Right hindlimb (tissue), 1 donor: ENCODE results near the gene NENF.
"Not testable (repeated sequence)": the region's sequence is repeated elsewhere in the genome, so short reads cannot be mapped to it uniquely, and the experiment has no call there.

Source experiments
- DNase-seq: peaks from one replicate; pipeline ENCODE4 v3.0.0-alpha.2; 2018

NENF gene

GRCh38 chr1:212432661-212433576 is at the start of gene NENF:
Gene NENF, plus strand, starts transcription at chr1:212432920. Its CDS starts 24 bp downstream, at chr1:212432944.
- DNase-seq: peak; percentile 89

- no peak for DNase-seq
Observed at GRCh38 chr1:212386029-212386428, 46.7 kb upstream of the NENF start.

- DNase-seq: no peak
Observed at GRCh38 chr1:212388985-212389716, 43.6 kb upstream of the NENF start.

GRCh38 chr1:212395678-212396437 is 36.9 kb upstream of the NENF start:
- DNase-seq: not testable (repeated sequence)

- DNase-seq: no peak
Observed at GRCh38 chr1:212396638-212397037, 36.1 kb upstream of the NENF start.

- no peak for DNase-seq
Observed at GRCh38 chr1:212397171-212397570, 35.5 kb upstream of the NENF start.

GRCh38 chr1:212401042-212401441 is 31.7 kb upstream of the NENF start:
- no peak for DNase-seq

- no peak for DNase-seq
Observed at GRCh38 chr1:212401838-212402582, 30.7 kb upstream of the NENF start.

GRCh38 chr1:212402666-212403321 is 29.9 kb upstream of the NENF start:
- no peak for DNase-seq

GRCh38 chr1:212410231-212410820 is 22.4 kb upstream of the NENF start:
- no peak for DNase-seq

GRCh38 chr1:212412374-212412773 is 20.3 kb upstream of the NENF start:
- DNase-seq: no peak

GRCh38 chr1:212413902-212414327 is 18.8 kb upstream of the NENF start:
- peak; percentile 29 for DNase-seq

GRCh38 chr1:212414328-212415106 is 18.2 kb upstream of the NENF start, which contains the start of gene PACC1:
Gene PACC1, minus strand, starts transcription at chr1:212414886. Its CDS starts 129 bp downstream, at chr1:212414757.
- DNase-seq: peak; percentile 94

GRCh38 chr1:212415107-212415841 is 17.4 kb upstream of the NENF start:
- no peak for DNase-seq

- DNase-seq: no peak
Observed at GRCh38 chr1:212421165-212421564, 11.6 kb upstream of the NENF start.

GRCh38 chr1:212423879-212424278 is 8.8 kb upstream of the NENF start:
- no peak for DNase-seq

- DNase-seq: no peak
Observed at GRCh38 chr1:212428496-212428895, 4.2 kb upstream of the NENF start.

- no peak for DNase-seq
Observed at GRCh38 chr1:212430416-212430815, 2.3 kb upstream of the NENF start.

- no peak for DNase-seq
Observed at GRCh38 chr1:212430955-212431394, 1.7 kb upstream of the NENF start.

GRCh38 chr1:212431644-212432043 is 1.1 kb upstream of the NENF start:
- no peak for DNase-seq
